HG02973 (cell line): Measurements from ENCODE around the gene IGSF22.

Experiments
- ATAC-seq: cut with Tn5 transposase; IDR thresholded peaks from one replicate; pipeline ENCODE4 v1.9.1; 2021; ENCODE audit warnings: moderate library complexity; ENCODE audit not compliant: unreplicated experiment

The IGSF22 gene

DNA sequence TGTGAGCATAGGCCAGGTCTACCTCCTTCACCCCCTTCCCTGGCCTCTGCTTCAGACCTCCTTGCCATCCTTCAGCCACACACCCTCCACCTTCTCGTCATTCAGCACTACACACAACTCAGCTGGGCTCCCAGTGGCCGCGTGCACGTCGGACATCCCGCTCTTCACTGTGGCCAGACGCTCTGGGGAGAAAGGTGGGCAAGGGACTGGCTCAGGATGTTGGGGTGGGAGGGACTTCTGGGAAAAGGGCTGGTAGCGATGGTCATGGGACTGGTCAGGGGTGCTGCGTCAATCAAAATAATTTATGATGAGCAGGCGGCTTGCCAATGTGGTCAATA, 11.6 kb downstream of the IGSF22 start:
- no peak for ATAC-seq

DNA sequence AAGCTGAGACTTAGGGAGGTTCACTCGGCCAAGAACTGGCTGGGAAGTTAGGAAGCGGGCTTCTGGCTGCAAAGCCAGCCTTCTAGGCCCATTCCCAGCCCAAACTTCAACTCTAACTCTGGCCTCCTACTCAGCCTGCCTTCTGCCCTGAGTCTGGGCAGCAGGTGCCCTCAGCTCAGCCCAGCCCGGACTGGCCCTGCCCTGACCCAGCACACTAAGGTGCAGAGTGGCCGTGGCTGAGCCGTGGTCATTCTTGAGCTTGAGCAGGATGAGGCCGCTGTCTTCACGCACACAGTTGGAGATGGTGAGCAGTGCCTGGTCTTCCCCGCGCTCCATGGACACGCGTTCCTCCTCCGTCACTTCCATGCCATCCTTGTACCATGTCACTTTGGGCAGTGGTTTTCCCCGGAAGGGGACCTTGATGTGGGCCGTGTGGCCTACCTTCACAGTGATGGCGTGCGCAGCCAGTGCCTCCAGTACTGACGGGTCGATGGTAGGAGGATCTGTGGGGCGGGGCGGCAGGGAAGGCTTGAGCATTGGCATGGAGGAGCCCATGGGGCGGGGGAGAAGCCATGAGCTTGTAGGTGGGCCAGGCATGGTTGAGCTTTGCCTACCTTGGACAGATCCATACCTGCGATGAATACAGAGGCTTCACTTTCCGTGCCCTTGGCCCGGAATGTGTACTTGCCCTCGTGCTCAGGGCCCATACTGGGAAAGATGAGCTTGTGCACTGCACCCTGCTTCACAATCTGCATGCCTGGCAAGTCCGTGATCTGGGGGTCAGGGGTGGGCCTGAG, 12.1 kb downstream of the IGSF22 start:
- no peak for ATAC-seq

DNA sequence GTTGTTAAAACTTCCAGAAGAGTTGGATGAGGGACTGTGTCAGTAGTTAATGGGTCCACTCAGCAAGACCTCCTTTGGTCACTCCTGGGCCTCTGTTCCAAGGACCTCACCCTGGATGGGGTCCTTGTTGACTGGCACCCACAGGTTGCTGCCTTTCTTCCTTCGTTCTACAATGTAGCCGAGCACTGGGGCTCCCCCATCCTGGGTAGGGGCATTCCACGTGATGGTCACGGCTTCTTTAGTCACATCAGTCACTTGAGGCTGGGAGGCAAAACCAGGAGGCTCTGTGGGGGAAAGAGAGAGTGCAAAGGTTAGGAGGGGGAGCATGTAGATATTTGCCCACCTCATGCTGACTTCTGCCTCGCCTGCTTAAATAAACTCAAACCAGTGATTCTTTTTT, 15.4 kb downstream of the IGSF22 start:
- ATAC-seq: no peak

DNA sequence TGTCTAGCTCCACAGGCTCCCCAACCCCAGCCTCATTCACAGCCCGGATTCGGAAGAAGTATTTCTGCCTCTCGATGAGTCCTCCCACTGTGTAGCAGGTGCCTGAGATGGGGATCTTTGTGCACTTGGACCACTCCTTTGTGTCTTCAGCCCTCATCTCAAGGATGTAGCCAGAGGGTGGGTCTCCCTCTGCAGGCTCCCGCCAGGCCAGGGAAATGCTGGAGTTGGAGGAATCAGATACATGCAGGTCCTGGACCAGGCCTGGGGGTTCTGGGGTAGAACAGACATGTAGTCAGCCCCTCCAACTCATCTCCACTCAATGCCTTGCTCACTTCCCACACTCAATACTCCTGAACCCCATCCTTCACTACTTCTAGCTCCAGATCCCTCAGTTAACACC, 16.6 kb downstream of the IGSF22 start:
- no peak for ATAC-seq

DNA sequence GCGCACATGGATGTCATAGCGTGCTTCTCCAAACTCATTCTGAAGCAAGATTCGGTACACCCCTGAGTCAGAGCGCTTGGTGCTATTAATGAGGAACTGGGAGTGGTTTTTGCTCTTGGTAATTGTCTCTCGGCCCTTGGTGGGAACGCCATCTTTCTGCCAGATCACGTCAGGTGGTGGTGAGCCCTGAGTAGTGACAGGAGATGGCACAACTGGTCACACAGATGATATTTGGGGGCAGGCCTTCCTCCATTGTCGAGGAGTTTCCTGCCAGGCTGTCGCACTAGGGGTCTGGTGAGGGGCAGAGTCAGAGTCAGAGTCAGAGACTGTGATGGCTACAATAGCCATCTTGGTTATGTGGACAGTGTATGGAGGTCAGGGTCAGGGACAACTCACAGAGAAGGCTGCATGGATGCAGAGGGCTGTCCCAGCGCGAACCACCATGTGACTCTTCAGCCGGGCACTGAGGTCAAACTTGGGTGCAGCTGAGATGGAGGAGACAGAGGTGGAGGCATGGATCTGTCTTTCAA, 18.1 kb downstream of the IGSF22 start:
- ATAC-seq: no peak

DNA sequence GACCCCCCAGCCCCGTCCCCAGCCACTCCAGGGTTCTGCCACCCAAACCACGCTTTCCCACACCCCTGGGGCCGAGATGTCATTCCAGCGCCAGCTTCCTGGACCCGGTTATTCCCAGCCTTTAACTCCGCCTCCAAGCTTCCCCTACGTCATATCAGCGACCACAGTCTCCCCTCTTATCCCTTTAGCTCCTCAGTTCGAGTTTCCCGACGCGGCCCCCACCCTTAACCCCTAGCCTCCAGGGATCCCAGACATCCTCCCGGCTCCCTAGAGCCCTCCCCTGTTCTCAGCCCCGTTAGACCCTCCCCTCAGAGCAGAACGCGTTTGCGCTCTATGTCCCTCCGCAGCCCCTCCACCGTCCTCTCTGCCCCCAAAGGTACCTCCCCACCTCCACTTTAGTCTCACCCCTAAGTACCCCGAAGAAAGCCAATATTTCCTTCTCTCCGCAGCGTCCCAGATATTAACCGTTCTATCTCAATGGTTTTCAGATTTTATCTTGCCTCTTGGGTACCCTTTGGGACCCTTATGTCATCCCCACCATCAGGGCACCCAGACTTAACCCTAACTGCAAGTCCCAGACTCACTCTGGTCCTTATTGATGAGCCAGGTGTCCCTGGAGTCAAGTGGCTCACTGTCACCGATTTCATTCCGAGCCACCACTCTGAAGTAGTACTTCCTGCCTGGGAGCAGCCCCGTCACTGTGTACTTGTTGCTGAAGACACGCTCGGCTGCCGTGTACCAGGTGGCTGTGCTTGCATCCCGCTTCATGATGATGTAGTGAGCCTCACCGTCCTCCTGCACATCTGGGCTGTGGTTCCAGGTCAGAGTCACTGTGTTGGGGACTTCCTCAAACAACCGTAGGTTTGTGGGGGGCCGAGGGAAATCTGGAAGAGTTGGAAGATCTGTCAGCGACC, 19.4 kb downstream of the IGSF22 start:
- no peak for ATAC-seq

DNA sequence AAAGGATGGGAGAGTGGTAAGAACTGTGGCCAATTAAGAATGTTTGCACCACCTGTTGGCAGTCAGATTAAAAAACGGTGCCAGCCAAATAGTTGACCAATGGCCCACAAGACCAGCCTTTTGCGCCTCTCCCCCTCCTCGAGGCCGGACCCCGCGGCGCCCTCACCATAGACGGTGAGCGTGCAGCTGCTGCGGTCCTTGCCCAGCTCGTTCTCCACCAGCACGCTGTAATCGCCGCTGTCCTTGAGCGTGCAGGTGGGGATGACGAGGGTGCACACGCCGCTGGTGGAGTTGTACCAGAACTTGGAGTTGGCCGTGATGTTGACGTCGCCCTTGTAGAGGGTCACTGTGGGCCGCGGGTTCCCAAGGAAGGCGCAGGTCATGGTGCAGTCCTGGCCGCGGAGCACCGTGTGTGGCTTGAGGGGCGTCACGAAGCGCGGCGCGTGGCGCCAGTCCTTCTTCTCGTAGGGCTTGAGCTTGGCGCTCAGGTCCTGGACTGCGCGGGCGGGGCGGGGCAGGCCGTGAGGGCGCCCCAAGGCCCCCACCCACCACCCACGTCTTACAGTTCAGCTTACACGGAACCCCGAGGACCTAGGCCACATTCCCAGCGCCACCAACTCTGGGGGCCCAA, 20.2 kb downstream of the IGSF22 start:
- no peak for ATAC-seq

DNA sequence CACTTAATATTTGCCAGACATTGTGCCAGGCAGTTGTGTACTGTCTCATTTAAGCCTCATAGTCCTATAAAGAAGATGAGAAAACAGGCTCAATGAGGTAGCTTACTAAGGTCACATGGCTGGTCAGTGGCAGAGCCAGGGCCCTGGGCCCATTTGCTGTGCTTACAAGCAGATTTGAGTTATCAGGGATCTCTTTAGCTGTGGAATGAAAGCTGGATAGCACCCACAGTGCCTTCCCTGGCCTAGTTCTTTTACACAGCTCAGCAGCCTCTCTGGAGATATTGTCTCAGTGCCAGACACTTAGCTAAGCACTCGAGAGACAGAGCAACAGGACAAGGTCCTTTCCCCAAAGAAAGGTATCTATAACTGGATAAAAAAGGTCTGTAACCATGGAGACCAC, 21.3 kb downstream of the IGSF22 start:
- ATAC-seq: no peak

DNA sequence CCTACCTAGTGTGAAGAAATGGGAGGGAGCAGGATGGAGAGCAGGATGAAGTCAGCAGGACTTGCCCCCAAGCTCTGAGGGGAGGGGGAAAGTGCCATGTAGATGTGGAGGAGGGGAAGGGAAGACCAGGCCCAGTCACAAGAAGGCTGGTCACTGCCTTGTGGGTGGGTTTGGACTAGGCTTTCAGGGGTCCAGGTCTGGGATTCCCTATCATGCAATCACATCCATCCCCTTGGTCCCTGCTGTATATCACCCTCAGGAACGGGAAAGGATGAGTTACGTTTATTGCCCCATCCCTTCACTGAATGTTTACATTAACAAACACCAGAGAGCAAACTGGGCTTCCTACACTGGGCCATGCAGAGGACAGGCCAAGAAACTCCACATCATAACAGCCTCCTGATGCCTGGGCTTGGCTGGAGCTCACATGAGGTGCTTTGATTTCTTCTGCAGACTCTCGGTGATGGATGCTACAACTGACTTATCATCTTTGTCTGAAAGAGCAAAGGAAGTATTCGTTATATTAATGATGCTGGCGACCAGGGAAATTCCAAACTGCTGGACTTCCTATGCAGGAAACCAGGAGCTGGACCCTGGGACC, 21.8 kb downstream of the IGSF22 start:
- no peak for ATAC-seq

DNA sequence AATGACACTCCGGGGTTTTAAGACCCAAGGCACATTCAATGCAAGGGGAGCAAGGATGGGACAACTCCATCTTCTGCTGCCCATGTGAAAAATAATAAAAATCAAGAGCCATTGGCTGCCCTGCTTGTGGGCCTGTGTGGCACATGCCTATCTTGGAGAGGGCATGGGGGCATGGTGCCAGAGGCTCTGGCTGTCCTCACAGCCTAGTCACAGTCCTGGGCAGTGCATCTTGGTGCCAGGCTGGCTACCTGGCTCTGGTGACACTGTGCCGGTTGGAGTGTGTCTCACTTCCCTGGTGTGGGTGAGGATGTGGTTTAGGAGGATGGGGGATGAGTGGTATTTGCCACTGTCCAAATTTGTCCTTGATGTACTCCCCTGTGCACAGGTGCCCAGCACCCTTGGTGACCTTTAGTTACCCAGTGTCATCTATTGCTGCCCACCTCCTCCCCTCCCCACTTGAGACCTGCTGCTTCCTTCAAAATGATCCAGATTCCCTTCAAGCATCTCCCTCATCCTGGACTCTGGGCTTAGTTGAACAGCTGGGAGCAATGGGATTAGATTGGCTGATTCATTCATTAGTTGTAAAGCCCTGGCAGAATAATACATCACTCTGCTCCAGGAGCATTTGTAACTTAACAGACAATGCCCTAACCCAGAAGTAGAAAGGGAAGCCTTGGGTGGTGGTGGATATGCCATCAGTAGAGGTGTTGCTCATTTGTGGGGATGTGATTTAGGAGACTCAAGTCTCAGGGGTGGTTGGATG, 22.8 kb downstream of the IGSF22 start:
- no peak for ATAC-seq

DNA sequence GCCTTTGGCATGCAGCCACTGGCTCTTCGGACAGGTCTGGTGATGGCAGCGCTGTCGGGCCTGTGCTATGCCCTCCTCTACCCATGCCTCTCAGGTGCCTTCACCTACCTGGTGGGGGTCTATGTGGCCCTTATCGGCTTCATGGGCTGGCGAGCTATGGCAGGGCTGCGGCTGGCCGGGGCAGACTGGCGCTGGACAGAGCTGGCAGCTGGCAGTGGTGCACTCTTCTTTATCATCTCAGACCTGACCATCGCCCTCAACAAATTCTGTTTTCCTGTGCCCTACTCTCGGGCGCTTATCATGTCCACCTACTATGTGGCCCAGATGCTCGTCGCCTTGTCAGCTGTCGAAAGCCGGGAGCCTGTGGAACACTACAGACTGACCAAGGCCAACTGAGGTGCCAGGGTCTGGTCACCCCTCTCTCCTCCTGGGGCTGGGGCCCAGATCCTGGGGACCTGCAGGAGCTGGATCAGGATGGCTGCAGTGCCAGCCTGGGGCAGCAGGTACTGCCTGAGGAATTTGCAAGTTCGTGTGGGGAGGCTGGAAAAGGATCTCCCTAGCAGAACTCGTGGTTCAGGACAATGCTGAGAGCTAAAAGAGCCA, 24.3 kb downstream of the IGSF22 start:
- no peak for ATAC-seq

DNA sequence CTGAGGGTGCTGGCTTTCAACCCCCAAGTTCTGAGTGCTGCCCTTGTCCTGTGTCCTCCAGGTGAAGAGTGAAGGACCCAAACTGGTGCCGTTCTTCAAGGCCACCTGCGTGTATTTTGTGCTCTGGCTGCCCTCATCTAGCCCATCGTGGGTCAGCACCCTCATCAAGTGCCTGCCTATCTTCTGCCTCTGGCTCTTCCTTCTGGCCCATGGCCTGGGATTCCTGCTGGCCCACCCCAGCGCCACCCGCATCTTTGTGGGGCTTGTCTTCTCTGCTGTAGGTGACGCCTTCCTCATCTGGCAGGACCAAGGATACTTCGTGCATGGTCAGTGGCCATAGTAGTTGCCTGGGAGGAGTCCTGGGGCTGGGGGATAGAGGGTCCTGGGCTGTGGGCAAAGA, 25.1 kb downstream of the IGSF22 start:
- ATAC-seq: no peak

DNA sequence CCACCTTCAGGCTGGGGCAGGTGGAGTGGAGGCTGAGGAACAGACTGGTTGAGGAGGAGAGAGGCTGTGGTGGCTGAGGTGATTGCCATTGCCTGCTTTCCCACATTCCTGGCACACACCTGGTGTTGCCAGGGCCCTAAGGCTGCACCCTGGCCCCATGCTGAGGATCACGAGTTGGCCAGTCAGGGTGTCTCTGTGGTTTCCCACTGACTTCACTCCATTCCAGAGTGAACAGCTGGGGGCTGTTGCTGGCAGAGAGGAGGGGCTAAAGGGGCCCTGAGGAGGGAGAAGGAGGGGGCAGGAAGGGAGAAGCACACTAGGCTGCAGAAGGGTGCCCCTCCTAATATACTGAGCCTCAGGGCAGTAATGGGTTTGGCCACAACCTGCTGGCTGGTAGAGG, 25.6 kb downstream of the IGSF22 start:
- ATAC-seq: no peak

DNA sequence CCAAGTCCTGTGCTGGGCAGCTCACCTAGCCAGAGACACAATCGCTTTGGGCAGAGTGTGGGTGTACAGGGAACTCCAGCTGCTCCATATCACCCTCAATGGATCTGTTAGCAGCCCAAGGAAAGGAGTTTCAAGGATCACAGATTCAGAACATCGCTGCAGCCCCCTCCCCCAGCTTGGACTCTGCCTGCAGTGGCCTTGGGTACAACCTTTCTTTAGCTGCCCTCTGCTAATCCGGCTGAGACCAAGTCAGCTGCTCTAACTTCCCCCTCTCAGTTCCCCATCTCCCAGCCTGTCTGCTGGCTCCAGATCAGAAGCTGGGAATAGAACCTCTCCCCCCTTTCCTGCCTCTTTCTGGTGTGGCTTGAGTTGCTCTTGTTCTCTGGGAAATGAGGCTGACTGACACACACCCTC, 26.1 kb downstream of the IGSF22 start:
- ATAC-seq: no peak

DNA sequence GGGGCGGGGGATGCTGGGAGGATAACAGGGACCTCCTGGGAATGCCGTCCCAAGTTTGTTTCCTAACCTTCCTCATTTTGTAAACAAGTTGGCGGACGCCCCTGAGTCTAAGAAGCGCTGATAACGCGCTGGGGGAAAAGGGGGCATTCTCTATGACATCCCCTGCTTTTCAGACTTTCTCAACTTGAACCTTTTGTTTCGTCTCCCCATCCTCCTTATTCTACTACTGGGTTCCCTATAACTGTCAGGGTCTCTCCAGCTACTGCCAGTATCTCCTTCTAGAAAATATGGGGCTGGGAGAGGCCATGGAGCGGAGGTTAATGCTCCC, 26.8 kb downstream of the IGSF22 start:
- ATAC-seq: no peak

DNA sequence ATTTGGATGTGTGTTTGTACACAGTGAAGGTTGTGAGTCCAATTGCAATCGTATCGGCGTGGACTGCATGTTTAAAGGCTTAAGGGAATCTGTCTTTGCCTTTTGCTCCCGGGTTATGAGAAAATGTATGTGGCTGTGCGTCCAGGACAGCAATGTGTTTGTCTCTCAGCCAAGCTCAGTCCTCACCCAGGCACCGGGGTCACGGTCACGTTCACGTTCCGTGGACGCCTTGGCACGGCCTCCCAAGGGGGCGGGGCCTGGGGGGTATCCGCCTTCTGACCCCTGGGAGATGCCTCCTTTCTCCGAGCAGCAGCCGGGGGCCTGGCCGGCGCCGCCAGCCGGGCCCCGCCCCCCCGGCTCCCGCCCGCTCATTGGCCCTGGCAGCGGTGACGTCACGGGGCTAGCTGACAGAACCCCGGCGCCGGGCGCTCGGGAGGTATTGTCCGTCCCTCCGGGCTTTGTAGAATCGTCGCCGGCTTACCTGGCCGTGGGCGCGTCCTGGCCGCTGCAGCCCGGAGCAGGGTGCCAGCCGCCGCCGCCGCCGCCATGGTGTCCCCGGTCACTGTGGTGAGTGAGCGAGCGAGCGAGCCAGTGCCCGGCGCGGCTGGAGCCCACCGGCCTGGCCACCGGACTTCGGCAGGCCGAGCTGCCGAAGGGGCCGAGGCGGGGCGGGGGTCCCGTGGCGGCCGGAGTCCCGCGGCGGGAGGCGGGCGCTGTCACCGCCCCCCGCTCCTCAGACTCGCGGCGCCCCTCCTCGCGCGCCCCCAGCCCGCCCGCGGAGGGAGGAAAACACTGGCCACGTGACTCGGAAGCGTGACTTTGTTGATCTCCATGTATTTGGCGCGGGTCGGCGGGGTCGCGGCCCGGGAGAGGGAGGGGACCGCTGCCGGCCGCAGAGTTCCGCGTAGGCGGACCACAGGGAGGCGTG, 27.4 kb downstream of the IGSF22 start, which contains the start of gene TMEM86A:
Gene TMEM86A (plus strand): TSS at position 439 of the 928 bp plus-strand sequence. CDS start 108 bp downstream, at position 547.
- ATAC-seq: peak; percentile 90

DNA sequence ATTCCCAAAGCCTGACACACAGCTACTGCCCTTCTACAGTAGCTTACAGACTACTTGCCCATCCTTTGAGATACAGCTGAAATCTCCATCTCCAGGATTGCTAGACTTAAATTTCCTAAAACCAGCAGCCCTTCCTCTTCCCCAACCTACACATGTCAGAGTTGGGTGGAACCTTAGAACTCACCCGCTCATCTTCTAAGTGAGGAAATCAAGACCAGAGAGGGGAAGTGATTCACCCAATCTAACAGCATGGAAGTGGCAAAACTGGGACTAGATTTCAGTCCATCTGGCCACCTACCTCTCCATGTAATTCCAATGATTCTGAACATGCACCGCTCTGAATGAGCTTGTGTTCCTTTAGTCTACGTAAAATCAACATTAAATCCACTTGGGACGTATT, 28.4 kb downstream of the IGSF22 start:
- no peak for ATAC-seq

DNA sequence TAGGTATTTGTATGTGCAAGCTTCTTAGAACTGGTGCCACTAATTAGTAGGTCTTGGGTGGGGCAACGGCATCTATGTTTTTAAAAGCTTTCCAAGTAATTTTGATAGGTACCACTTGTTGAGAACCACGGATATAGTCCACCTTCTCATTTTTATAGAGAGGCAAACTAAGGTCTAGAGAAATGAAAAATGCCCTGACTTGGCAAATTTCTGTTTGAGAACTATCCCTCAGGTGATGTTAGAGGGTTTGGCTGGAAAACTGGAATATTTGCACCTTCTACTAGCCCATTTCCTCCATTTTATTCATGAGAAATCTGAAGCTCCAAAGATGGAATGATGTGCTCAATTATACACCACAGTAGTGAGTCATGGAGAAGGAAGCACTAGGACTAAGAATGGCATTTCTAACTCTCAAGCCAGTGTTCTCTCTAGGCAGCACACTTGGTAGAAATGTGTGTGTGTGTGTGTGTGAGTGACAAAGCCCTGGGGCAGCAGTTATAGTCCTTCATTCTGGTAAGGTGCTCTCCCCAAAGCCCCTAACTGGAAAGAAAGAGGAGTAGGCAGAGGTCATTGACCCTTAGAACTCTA, 29.3 kb downstream of the IGSF22 start:
- ATAC-seq: no peak
